Gastroesophageal sphincter (tissue), 3 donors: ENCODE data around the gene PDZD4.

ENCODE experiments used
- EP300 ChIP-seq: sonication (generic); formaldehyde crosslinking; IDR thresholded peaks from one replicate; pipeline ENCODE4 v1.6.1; 2017; ENCODE audit warnings: antibody characterized with exemption, mild to moderate bottlenecking
- TF ChIP-seq, protein P1 (sequence below), 4 experiments: fragments of 200-600 bp in 2 of 4; fragments of 450-650 bp in 2 of 4; sonication (generic) in 1 of 4; IDR thresholded peaks; one replicate each; pipeline ENCODE4 v1.5.1; 2017 to 2019; ENCODE audit warnings: antibody characterized with exemption in 4 of 4, mild to moderate bottlenecking in 2 of 4, moderate library complexity in 2 of 4

DNA sequence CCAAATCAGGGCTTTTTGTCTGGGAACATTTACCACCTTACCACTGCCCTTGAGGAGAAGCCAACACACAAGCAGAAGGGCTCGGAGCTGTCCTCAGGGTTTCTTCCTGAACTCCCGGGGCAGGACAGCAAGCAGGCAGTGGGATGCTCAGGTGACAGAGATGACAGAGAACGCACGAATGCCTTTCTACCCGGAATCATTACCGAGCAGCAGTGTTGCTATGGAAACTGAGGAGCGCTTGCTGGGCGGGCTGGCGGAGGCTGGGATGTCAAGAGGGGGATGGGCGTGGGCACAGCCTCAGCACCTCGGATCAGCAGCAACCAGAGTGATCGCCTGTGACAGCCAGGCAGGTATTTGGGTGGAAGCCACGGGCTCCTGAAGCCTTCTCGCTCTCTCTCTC, 18.1 kb downstream of the PDZD4 start:
- TF ChIP-seq EP300, result no peak
- TF ChIP-seq, protein P1, sequence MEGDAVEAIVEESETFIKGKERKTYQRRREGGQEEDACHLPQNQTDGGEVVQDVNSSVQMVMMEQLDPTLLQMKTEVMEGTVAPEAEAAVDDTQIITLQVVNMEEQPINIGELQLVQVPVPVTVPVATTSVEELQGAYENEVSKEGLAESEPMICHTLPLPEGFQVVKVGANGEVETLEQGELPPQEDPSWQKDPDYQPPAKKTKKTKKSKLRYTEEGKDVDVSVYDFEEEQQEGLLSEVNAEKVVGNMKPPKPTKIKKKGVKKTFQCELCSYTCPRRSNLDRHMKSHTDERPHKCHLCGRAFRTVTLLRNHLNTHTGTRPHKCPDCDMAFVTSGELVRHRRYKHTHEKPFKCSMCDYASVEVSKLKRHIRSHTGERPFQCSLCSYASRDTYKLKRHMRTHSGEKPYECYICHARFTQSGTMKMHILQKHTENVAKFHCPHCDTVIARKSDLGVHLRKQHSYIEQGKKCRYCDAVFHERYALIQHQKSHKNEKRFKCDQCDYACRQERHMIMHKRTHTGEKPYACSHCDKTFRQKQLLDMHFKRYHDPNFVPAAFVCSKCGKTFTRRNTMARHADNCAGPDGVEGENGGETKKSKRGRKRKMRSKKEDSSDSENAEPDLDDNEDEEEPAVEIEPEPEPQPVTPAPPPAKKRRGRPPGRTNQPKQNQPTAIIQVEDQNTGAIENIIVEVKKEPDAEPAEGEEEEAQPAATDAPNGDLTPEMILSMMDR (IDR thresholded peaks at IDR 0.05), result no peak
